Suprapubic skin (tissue), 3 donors: ENCODE results near the gene NDUFS8.

ENCODE experiments used
- CTCF ChIP-seq, 2 donors: fragments of 200-600 bp in 1 of 2; fragments of 450-650 bp in 1 of 2; sonication (generic) in 1 of 2; IDR thresholded peaks; one replicate each; pipeline ENCODE4 v1.5.1; 2016 to 2019; ENCODE audit warnings: antibody characterized with exemption in 2 of 2, mild to moderate bottlenecking in 1 of 2, moderate library complexity in 1 of 2
- POLR2A ChIP-seq, 2 donors: fragments of 450-650 bp; IDR thresholded peaks; one replicate each; pipeline ENCODE4 v1.6.1; 2017; ENCODE audit warnings: antibody characterized with exemption in 2 of 2, mild to moderate bottlenecking in 2 of 2, moderate library complexity in 2 of 2

DNA sequence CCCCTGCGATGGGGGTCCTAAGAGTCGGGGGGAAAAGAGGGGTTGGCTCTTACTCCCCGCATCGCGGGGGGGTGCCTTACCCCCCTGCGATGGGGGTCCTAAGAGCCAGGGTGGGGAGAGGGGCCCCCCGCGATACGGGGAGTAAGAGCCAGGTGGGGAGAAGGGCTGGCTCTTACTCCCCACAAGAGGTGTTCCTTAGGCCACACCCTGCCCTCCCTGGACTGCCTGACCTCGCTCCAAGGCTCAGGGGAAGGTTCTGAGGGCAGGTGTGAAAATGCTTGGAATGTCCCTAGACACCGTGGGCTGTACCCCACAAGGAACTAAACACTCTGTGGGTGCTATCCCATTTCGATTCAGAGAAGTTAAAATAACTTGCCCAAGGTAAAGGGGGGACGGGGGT is 34.4 kb upstream of the NDUFS8 start:
- TF ChIP-seq CTCF (IDR thresholded peaks at IDR 0.05) = no peak
- no peak for TF ChIP-seq POLR2A (IDR thresholded peaks at IDR 0.05)
